Pons (tissue), 1 donor: ENCODE measurements around the gene LDLRAD2.
A peak's percentile ranks its signal among the peaks of the same experiment; 100 is the strongest.
"Not testable (repeated sequence)": the region's sequence is repeated elsewhere in the genome, so short reads cannot be mapped to it uniquely, and the experiment has no call there.

Experiments
- DNase-seq: peaks from one replicate; pipeline ENCODE4 v3.0.0-alpha.2; 2016; ENCODE audit warnings: low spot score

Gene LDLRAD2

GRCh38 chr1:21811875-21812305, at the start of gene LDLRAD2:
Gene LDLRAD2, plus strand, starts transcription at chr1:21812265. Its CDS starts 187 bp downstream, at chr1:21812452.
- no peak for DNase-seq

GRCh38 chr1:21763236-21763635, 48.8 kb upstream of the LDLRAD2 start:
- no peak for DNase-seq

GRCh38 chr1:21763694-21764419, 48.2 kb upstream of the LDLRAD2 start:
- DNase-seq: no peak

- peak; percentile 20 for DNase-seq
These were observed 47.2 kb upstream of the LDLRAD2 start for GRCh38 chr1:21764615-21765423.

- DNase-seq: no peak
These were observed 45.9 kb upstream of the LDLRAD2 start for GRCh38 chr1:21766210-21766609.

GRCh38 chr1:21767106-21767505, 45.0 kb upstream of the LDLRAD2 start:
- DNase-seq: not testable (repeated sequence)

GRCh38 chr1:21770201-21770600, 41.9 kb upstream of the LDLRAD2 start:
- no peak for DNase-seq

GRCh38 chr1:21770602-21771001, 41.5 kb upstream of the LDLRAD2 start:
- not testable (repeated sequence) for DNase-seq

- not testable (repeated sequence) for DNase-seq
These were observed 40.4 kb upstream of the LDLRAD2 start for GRCh38 chr1:21771672-21772071.

- no peak for DNase-seq
These were observed 38.5 kb upstream of the LDLRAD2 start for GRCh38 chr1:21773585-21773984.

- peak; percentile 27 for DNase-seq
These were observed 37.1 kb upstream of the LDLRAD2 start for GRCh38 chr1:21774835-21775549.

GRCh38 chr1:21775550-21775914, 36.5 kb upstream of the LDLRAD2 start:
- DNase-seq: peak; percentile 75

GRCh38 chr1:21775985-21776562, 36.0 kb upstream of the LDLRAD2 start:
- DNase-seq: no peak

GRCh38 chr1:21776925-21777324, 35.1 kb upstream of the LDLRAD2 start:
- DNase-seq: not testable (repeated sequence)

- DNase-seq: no peak
These were observed 33.7 kb upstream of the LDLRAD2 start for GRCh38 chr1:21778405-21778727.

GRCh38 chr1:21779613-21780521, 32.2 kb upstream of the LDLRAD2 start:
- DNase-seq: no peak

- DNase-seq: no peak
These were observed 30.2 kb upstream of the LDLRAD2 start for GRCh38 chr1:21781815-21782348.

- peak; percentile 75 for DNase-seq
These were observed 29.7 kb upstream of the LDLRAD2 start for GRCh38 chr1:21782349-21782867.

GRCh38 chr1:21782868-21783678, 29.0 kb upstream of the LDLRAD2 start, which contains the start of gene USP48:
Gene USP48, minus strand, starts transcription at chr1:21783149. Its CDS starts 192 bp downstream, at chr1:21782957.
- DNase-seq: peak; percentile 98
